Stimulated activated naive B cell treated with anti-CD40 and anti-IgM and Interleukin-4, amounts not matched to agents 10 μg/mL and 1 μg/mL and 100 μg/mL, for 72 hours (primary cell): ENCODE measurements around the gene PTRHD1.

Source experiments
- ATAC-seq, 2 donors: fragments of 150-1000 bp; cut with Tn5 transposase; replicated peaks; 2 replicates each; pipeline ENCODE4 v1.10.0; 2021; ENCODE audit warnings: moderate library complexity in 1 of 2
- DNase-seq: peaks from one replicate; pipeline ENCODE4 v3.0.0; 2021
- H3K27ac Mint-ChIP-seq: one replicate; pipeline ENCODE4 v1.8.0; 2022; ENCODE audit warnings: mild to moderate bottlenecking, mixed read lengths
- H3K27me3 Mint-ChIP-seq, 2 donors: one replicate each; pipeline ENCODE4 v1.8.0; 2022; ENCODE audit warnings: mixed read lengths in 2 of 2
- H3K36me3 Mint-ChIP-seq, 2 donors: one replicate each; pipeline ENCODE4 v1.8.0; 2022; ENCODE audit warnings: mixed read lengths in 2 of 2, mild to moderate bottlenecking in 1 of 2
- H3K4me1 Mint-ChIP-seq, 2 donors: one replicate each; pipeline ENCODE4 v1.8.0; 2022; ENCODE audit warnings: mixed read lengths in 2 of 2, mild to moderate bottlenecking in 1 of 2
- H3K4me3 Mint-ChIP-seq, 2 donors: one replicate each; pipeline ENCODE4 v1.8.0; 2022; ENCODE audit warnings: mild to moderate bottlenecking in 2 of 2, mixed read lengths in 2 of 2, moderate library complexity in 1 of 2
- H3K9me3 Mint-ChIP-seq, 2 donors: one replicate each; pipeline ENCODE4 v1.8.0; 2022; ENCODE audit warnings: mixed read lengths in 2 of 2, mild to moderate bottlenecking in 1 of 2

PTRHD1 gene

DNA sequence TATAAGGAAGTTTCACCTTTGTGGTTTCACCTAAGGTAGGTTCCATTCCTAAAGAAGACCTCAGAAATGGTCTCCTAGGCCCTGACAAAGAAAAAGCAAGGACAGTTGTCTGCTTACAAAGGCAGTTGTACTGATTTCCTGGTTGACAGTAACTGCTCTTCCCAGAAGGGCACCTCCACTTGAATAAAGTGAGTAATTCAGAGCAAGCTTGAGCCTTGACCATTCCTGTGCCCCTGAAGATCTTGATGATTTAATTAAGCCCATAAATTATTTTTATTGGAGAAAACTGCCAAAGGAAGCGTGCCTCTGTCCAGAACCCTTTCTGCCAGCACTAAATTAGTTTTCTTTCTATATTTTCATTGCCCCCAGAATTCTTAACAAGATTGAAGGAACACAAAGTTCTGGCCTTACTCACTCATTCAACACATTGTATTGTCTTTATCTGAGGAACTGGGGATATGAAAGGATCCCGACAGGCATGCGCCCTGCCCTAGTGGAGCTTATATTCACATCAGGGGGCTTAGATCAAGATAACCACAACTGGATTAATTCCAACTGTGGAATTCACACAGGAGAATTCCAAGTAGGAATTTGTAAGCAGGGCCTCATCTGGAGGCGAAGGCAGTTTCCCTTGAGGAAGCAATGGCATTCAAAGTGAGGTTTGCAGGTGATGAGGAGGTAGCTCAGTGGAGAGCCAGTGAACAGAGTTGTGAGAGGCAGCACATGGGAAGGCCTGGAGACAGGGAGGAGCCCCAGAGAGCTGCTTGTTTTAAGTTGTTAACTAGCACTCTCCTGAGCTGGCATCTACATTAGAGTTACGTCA, 21.2 kb downstream of the PTRHD1 start:
- Mint-ChIP-seq H3K4me3 (no peak overlapping the region), H3K9me3 (no peaks in the 10 kb centered on the region), H3K36me3 (peaks cover 12 to 13% of the 10 kb centered on the region in 2 donors), H3K27ac (no peak overlapping the region), H3K27me3 (peaks cover 6 to 14% of the 10 kb centered on the region in 2 donors), H3K4me1 (peaks cover 0 to 3% of the 10 kb centered on the region in 2 donors)
- no peak for ATAC-seq
- DNase-seq: no peak

DNA sequence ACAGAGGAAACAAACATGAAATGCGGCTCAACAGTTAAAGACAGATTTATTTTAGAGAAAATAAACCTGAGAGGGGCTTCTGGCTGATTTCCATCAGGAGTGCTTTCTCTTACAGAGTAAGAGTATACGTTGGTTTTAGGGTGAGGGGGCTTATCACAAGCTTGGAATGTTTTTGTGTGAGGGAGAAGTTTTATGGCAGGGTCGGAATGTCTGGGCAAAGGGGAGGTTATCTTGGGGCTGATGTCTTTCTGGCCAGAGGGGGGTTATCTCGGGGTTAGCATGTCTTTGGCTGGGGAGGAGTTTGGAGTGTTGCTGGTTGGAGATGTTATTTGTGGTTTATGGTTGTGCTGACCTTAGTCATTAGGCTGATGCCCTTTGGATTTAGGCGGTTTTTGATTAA, 22.1 kb downstream of the PTRHD1 start:
- H3K27ac Mint-ChIP-seq: no peak overlapping the region
- H3K4me3 Mint-ChIP-seq: no peak overlapping the region
- no peak for DNase-seq
- peaks cover 15 to 22% of the 10 kb centered on the region in 2 donors for H3K36me3 Mint-ChIP-seq
- peaks cover 0 to 2% of the 10 kb centered on the region in 2 donors for H3K4me1 Mint-ChIP-seq
- no peak for ATAC-seq
- no peaks in the 10 kb centered on the region for H3K9me3 Mint-ChIP-seq
- peaks cover 0 to 6% of the 10 kb centered on the region in 2 donors for H3K27me3 Mint-ChIP-seq

DNA sequence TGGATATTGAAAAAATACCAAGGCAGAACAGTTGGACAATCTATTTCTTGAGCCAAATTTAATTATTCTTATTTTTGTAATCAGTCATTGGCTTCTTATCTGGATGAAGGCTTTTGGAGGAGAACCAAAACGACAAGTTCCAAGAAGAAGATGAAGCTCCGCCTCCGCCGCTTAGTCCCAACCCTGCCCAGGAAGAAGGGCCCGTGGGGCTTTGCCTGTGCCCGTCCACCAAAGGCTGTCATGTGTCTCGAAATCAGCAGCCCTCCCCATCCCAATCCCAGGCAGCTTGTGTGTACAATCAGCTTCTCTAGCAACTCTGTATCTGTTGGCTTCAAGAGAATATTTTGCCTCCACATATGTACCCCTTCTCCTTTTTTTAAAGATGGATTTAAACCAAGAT, 24.6 kb downstream of the PTRHD1 start:
- DNase-seq: no peak
- no peak for ATAC-seq
- H3K4me1 Mint-ChIP-seq: peaks cover 0 to 2% of the 10 kb centered on the region in 2 donors
- no peak overlapping the region for H3K27ac Mint-ChIP-seq
- H3K9me3 Mint-ChIP-seq: no peaks in the 10 kb centered on the region
- peaks cover 32 to 42% of the 10 kb centered on the region in 2 donors for H3K36me3 Mint-ChIP-seq
- no peak overlapping the region for H3K4me3 Mint-ChIP-seq
- no peaks in the 10 kb centered on the region for H3K27me3 Mint-ChIP-seq

DNA sequence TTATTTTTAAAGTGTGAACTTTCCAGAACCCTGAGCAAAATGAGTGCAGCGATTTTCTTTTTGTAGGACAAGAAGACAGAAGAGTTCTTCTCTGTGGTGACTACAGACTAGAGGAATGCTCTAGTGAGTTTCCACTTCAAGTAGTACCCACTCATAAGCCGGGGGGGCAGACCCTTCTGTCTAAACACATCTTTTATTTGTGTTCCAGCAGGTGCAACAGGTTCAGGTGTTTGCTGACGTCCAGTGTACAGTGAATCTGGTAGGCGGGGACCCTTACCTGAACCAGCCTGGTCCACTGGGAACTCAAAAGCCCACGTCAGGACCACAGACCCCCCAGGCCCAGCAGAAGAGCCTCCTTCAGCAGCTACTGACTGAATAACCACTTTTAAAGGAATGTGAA, 25.2 kb downstream of the PTRHD1 start:
- ATAC-seq (no peak), DNase-seq (no peak)
- no peak overlapping the region for H3K4me3 Mint-ChIP-seq
- peaks cover 0 to 2% of the 10 kb centered on the region in 2 donors for H3K4me1 Mint-ChIP-seq
- H3K9me3 Mint-ChIP-seq: no peaks in the 10 kb centered on the region
- peaks cover 33 to 42% of the 10 kb centered on the region in 2 donors for H3K36me3 Mint-ChIP-seq
- H3K27me3 Mint-ChIP-seq: no peaks in the 10 kb centered on the region
- no peak overlapping the region for H3K27ac Mint-ChIP-seq

DNA sequence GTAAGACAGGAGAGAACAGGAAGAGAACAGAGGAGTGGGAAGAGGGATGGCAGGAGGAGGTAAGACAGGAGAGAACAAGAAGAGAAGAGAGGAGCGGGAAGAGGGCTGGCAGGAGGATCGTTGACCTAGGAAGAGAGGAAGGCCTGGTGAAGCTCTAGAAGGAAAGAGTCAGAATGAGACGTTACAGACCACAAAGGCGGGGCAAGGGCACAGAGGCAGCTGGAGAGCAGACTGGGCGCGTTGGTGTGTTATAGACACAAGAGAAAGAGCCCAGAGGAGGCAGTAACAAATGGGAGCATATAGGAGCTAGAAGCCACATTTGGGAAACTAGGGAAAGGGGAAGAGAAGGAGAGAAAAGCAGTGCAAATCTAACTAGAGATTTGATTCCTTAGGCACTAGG, 26.6 kb downstream of the PTRHD1 start:
- no peaks in the 10 kb centered on the region for H3K9me3 Mint-ChIP-seq
- H3K4me1 Mint-ChIP-seq: no peaks in the 10 kb centered on the region
- H3K27me3 Mint-ChIP-seq: no peaks in the 10 kb centered on the region
- H3K4me3 Mint-ChIP-seq: no peak overlapping the region
- H3K36me3 Mint-ChIP-seq: peaks cover 40 to 50% of the 10 kb centered on the region in 2 donors
- DNase-seq: no peak
- no peak for ATAC-seq
- H3K27ac Mint-ChIP-seq: no peak overlapping the region

DNA sequence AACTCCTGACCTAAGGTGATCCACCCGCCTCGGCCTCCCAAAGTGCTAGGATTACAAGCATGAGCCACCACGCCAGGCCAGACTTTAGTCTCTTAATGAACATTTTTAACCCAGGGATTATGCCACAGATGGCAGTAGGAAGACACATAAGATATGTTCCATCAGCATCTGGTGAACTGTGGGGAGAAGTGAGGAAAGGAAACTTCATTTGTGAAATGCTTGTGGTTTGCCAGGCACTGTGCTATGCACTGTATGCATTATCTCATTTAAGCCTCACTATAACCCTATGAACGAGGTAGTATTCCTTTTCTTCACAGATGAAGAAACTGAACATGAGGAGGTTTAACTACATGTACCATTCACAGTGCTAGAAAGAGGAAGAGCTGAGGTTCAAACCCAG, 29.3 kb downstream of the PTRHD1 start:
- Mint-ChIP-seq H3K9me3 (no peaks in the 10 kb centered on the region), H3K36me3 (peaks cover 49 to 55% of the 10 kb centered on the region in 2 donors), H3K27ac (no peak overlapping the region), H3K4me1 (no peaks in the 10 kb centered on the region), H3K27me3 (no peaks in the 10 kb centered on the region), H3K4me3 (no peak overlapping the region)
- DNase-seq (no peak), ATAC-seq (no peak)

DNA sequence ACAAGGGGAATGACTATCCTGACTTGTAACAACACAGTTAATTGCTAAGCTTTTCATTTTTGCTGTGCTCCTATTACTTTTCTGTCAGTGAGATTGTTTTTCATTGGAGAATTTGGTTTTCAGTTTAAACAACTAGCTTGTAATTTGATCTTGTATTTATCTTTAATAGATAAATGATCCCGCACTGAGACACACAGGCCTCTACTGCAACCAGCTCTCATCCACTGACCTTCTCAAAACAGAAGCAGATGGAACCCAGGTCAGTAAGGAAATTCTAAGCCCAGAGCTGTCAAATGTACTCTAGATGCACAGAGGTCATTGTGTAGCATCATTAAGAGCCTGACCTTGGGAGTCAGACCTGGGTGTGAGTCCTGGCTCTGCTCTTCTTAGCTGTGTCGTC, 30.7 kb downstream of the PTRHD1 start:
- no peak for ATAC-seq
- Mint-ChIP-seq H3K4me3 (no peak overlapping the region), H3K27ac (no peak overlapping the region), H3K9me3 (no peaks in the 10 kb centered on the region), H3K27me3 (no peaks in the 10 kb centered on the region), H3K4me1 (no peaks in the 10 kb centered on the region), H3K36me3 (peaks cover 44 to 60% of the 10 kb centered on the region in 2 donors)
- DNase-seq: no peak

DNA sequence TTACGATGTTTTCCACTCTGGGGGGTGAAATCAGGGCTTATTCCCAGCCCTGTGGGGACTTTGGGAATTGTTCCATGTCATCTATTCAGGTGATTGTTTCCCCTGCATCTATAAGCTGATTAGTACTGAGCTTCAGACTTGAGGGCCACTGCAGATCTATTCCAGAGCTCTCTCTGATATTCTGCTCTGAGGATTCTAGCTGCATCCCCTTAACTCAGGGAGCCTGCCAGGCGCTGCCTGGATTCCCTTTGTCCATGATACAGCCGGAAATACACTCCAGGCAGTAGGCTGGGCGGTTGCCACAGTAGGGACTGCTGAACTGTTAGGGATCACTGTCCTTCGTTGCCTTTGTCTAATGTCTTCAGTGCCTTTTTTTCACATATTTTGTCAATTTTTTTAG, 31.3 kb downstream of the PTRHD1 start:
- Mint-ChIP-seq H3K4me3 (no peak overlapping the region), H3K9me3 (no peaks in the 10 kb centered on the region), H3K27me3 (no peaks in the 10 kb centered on the region), H3K27ac (no peak overlapping the region), H3K36me3 (peaks cover 42 to 59% of the 10 kb centered on the region in 2 donors), H3K4me1 (no peaks in the 10 kb centered on the region)
- DNase-seq: no peak
- ATAC-seq: no peak

DNA sequence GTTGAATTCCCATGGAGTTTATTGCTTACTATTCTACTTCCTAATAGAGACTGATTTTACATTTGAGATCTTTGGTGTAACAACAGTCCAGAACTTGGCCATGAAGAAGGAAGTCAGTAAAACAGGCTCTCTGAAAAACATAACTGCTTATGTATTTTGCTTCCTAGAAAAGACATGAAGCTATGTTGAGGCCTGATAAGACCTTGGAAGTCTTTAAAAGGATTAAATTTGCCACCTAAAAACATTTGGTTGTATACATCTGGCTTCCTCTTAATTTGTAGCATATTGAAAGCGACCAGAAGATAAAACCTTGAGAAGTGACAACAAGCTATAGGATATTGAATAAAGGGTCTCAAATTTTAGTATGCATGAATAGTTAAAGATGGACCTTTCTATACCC, 36.4 kb downstream of the PTRHD1 start:
- H3K27ac Mint-ChIP-seq: no peak overlapping the region
- H3K9me3 Mint-ChIP-seq: no peaks in the 10 kb centered on the region
- ATAC-seq (no peak), DNase-seq (no peak)
- H3K27me3 Mint-ChIP-seq: no peaks in the 10 kb centered on the region
- no peaks in the 10 kb centered on the region for H3K4me1 Mint-ChIP-seq
- no peak overlapping the region for H3K4me3 Mint-ChIP-seq
- H3K36me3 Mint-ChIP-seq: peaks cover 15 to 27% of the 10 kb centered on the region in 2 donors

DNA sequence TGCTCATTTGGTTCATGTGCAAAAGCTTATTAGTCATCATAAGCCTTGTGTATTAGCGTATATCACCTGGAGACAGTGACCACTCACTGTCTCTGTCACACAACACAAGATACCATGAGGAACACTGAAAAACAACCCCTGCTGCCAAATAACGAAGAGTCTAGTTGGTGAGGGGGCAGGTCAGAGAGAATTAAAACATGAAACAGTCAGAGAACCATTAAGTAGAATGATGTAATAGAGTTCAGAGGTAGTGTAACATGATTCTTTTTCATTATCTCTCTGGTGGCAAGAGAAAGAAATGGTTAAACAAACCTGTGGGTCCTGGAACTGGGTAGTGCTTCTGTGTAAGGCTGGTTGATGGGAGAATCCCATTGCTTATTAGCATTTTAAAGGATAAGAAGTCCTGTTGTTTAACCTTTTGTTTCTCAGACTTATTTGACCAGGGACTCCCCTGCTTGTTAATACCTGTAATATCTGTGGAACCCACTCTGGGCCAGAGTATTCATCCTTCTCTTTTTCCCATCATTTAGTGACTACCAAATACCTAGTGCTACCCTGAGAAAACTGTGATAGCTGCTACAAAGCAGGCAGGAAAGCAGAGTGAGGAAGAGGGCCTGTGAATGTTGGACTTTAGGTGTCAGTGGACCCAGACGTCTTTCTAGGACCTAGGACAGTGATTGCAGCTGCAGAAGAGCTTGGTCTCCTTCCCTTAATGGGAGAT, 38.0 kb downstream of the PTRHD1 start:
- no peaks in the 10 kb centered on the region for H3K27me3 Mint-ChIP-seq
- peaks cover 4 to 21% of the 10 kb centered on the region in 2 donors for H3K36me3 Mint-ChIP-seq
- no peak overlapping the region for H3K27ac Mint-ChIP-seq
- H3K4me1 Mint-ChIP-seq: no peaks in the 10 kb centered on the region
- H3K4me3 Mint-ChIP-seq: no peak overlapping the region
- H3K9me3 Mint-ChIP-seq: no peaks in the 10 kb centered on the region
- no peak for DNase-seq
- peak in 1 of 2 donors; percentile 22 for ATAC-seq

DNA sequence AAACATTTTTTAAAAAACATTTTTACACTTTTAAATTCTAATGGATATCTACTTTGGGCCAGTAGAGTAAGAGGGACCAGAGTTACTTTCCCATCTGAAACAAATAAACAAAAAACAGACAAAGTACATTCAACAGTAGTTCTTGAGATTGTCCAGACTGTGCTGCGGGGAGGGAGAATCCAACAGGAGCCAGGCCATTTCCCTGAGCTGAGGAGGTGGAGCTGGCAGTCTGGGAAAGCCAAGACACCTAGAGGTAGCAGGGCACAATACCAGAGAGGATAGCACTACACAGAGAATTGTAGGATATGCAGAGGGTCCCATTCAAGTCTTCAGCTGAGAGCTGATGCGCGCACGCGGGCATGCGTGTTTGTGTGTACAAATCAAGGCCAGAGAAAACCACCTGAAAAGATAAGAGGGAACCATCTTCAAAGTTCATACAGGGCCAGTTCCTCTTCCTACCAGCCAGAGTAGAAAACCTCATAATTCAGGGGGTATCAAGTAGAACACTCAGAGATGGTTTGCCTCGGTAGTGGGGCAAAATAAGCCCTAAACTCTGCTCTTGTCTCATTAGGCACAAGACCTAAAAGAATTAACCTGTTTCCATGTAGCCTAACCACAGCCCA, 44.0 kb downstream of the PTRHD1 start:
- ATAC-seq (peak; percentile 55 to 68), DNase-seq (no peak)
- H3K4me3 Mint-ChIP-seq: no peak overlapping the region
- no peaks in the 10 kb centered on the region for H3K9me3 Mint-ChIP-seq
- no peaks in the 10 kb centered on the region for H3K27me3 Mint-ChIP-seq
- H3K27ac Mint-ChIP-seq: no peak overlapping the region
- H3K36me3 Mint-ChIP-seq: peaks cover 4 to 26% of the 10 kb centered on the region in 2 donors
- H3K4me1 Mint-ChIP-seq: peaks cover 0 to 6% of the 10 kb centered on the region in 2 donors

DNA sequence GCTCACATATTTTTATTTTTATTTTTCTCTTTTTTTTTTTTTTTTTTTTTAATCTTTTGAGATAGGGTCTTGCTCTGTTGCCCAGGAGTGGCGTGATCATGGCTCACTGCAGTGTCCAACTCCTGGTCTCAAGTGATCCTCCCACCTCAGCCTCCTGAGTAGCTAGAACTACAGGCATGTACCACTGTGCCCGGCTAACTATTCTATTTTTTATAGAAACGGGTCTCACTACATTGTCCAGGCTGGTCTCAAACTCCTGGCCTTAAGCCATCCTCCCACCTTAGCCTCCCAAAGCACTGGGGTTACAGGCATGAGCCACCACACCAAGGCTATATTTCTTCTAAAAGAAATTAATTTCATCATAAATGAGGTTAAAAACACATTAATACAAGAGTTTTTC, 45.9 kb downstream of the PTRHD1 start:
- H3K27me3 Mint-ChIP-seq: no peaks in the 10 kb centered on the region
- peaks cover 0 to 6% of the 10 kb centered on the region in 2 donors for H3K4me1 Mint-ChIP-seq
- DNase-seq (no peak), ATAC-seq (no peak)
- peaks cover 9 to 32% of the 10 kb centered on the region in 2 donors for H3K36me3 Mint-ChIP-seq
- no peak overlapping the region for H3K4me3 Mint-ChIP-seq
- H3K9me3 Mint-ChIP-seq: no peaks in the 10 kb centered on the region
- no peak overlapping the region for H3K27ac Mint-ChIP-seq

DNA sequence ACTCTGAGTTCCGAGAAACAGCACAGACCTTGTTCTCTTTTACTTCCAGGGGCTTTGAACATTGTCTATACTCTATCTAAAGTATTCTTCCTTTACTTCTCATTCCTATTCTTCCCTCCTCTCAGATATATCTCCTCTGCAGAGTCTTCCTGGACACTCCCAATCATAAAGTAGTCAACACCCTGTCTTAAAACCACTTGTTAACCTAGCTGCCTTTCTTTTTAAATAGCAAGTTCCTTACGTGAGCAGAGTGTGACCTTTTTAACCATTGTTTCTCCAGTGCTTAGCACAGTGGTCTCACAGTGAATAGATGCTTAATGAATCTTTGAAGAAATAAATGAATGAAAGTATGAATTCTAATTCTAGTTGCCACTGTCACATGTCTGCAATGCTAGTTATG, 47.4 kb downstream of the PTRHD1 start:
- H3K27me3 Mint-ChIP-seq: no peaks in the 10 kb centered on the region
- peaks cover 0 to 6% of the 10 kb centered on the region in 2 donors for H3K4me1 Mint-ChIP-seq
- ATAC-seq (no peak), DNase-seq (no peak)
- H3K4me3 Mint-ChIP-seq: no peak overlapping the region
- H3K9me3 Mint-ChIP-seq: no peaks in the 10 kb centered on the region
- peaks cover 14 to 34% of the 10 kb centered on the region in 2 donors for H3K36me3 Mint-ChIP-seq
- H3K27ac Mint-ChIP-seq: no peak overlapping the region

DNA sequence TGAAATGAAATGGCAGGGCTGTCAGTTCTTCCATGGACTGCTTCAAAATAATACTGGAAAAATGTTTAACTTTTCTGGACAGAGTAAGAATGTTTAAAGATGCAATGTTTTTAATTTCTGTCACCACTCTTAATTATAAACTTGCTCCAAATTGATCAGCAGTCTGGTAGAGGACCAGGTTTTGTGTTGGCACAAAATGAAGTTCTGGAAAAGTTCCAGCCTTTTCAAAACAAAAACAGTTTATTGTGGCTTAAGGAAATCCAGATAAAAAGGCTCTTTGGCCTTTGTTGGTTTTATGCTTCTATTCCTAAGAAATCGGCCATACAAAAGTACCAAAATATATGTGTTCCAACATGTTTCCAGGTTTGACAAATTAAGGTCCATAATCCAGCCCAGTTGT, 48.8 kb downstream of the PTRHD1 start:
- DNase-seq (no peak), ATAC-seq (no peak)
- H3K4me3 Mint-ChIP-seq: no peak overlapping the region
- no peaks in the 10 kb centered on the region for H3K27me3 Mint-ChIP-seq
- no peak overlapping the region for H3K27ac Mint-ChIP-seq
- peaks cover 14 to 28% of the 10 kb centered on the region in 2 donors for H3K36me3 Mint-ChIP-seq
- no peaks in the 10 kb centered on the region for H3K9me3 Mint-ChIP-seq
- peaks cover 0 to 6% of the 10 kb centered on the region in 2 donors for H3K4me1 Mint-ChIP-seq
